Stimulated activated CD4-positive, alpha-beta T cell treated with anti-CD3 and anti-CD28 coated beads, Interleukin-1b, Interleukin-23, amount 100 ng/mL, for 1 hour (primary cell): ENCODE results near the gene MFN1.

Experiments
- DNase-seq, 2 donors: peaks; one replicate each; pipeline ENCODE4 v3.0.0-alpha.2; 2020; ENCODE audit warnings: low read depth in 2 of 2

Gene MFN1

DNA sequence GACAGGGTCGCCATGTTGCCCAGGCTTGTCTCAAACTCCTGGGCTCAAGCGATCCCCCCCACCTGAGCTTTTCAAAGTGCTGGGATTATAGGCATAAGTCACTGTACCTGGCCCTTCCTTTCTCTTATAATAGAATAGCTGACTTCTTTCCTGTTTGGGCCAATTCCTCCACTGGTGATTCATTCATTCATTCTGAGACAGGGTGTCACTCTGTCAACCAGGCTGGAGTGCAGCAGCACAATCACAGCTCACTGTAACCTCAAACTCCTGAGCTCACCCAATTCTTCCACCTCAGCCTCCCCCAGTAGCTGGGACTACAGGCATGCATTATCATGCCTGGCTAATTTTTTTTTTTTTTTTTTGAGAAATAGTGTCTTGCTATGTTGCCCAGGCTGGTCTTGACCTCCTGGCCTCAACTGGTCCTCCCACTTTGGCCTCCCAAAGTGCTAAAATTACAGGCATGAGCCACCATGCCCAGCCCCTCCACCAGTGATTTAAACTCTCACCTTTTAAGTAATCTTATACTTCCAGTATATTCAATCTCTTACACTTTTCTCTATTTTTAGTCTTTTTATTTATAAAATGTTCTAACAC, 82.9 kb downstream of the MFN1 start:
- no peak for DNase-seq

- DNase-seq: no peak
These were observed 84.5 kb downstream of the MFN1 start for GRCh38 chr3:179432021-179432420.

- no peak for DNase-seq
These were observed 84.9 kb downstream of the MFN1 start for GRCh38 chr3:179432451-179432850.

- DNase-seq: no peak
These were observed 89.0 kb downstream of the MFN1 start for GRCh38 chr3:179436517-179436916.

GRCh38 chr3:179438841-179439240, 91.3 kb downstream of the MFN1 start:
- no peak for DNase-seq
